SK-N-MC (cell line): ENCODE results near the gene DOCK4.

Experiments
- EZH2 ChIP-seq: fragments of 200-600 bp; sonication (generic); IDR thresholded peaks from one replicate; pipeline ENCODE4 v1.6.1; 2017; ENCODE audit warnings: antibody characterized with exemption
- POLR2AphosphoS5 ChIP-seq: IDR thresholded peaks from 2 replicates; pipeline ENCODE4 v1.6.1; 2012; ENCODE audit warnings: mild to moderate bottlenecking, low read depth, low read length, borderline replicate concordance

DNA sequence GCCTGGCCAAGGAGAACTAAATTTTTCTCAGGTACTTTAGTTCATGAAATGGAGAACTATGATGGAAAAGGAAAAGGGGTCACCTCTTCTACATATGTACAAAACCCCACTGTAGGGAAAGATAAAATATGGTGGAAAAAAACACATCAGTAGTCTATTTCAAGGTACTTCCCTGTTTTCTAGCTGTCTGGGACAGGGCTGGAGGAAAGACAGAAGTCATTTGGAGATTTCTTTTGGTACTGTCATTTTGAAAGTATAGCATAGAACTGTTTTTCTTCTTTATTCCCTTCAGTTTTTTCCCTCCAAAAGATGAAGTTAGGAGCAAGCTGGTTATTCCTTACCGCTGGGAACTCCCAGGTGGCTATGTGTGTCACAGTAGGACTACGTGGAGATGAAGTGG is 196.1 kb downstream of the DOCK4 start:
- TF ChIP-seq EZH2 (no peak), POLR2AphosphoS5 (no peak)
